NCI-H1417 treated with DMSO at 0.1 percent for 48 hours (cell line): ENCODE data around the gene DSCAML1.

Source experiments
- DNase-seq: peaks from one replicate; lab custom pipeline; 2025; lab: John Stamatoyannopoulos, UW

The DSCAML1 gene

DNA sequence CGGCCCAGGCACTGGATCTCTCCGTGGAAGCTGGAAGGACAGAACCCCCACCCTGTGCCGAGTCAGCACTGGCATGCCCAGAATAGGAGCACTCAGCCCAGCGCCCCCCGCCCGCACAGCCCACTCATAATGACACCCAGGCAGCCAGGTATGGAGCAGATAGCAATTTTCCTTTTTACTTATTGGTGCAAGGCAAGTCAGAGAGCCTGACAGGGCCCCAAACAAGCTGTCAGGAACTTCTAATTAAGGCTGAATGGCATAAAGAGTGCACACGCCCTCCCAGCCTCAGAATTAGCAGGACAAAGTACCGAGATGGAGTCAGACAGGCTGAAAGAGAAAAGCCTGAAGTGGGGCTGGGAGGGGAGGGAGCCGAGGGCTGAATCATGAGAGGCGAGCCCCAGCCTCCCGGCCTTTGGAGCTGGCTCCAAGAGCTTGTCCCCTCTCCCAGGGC, 76.9 kb downstream of the DSCAML1 start:
- DNase-seq, result peak; percentile 63

GRCh38 chr11:117719480-117719879, 77.5 kb downstream of the DSCAML1 start:
- no peak for DNase-seq

- DNase-seq, result no peak
Measured at GRCh38 chr11:117717485-117718314, 79.3 kb downstream of the DSCAML1 start.

GRCh38 chr11:117716521-117717440, 80.2 kb downstream of the DSCAML1 start:
- DNase-seq, result no peak

DNA sequence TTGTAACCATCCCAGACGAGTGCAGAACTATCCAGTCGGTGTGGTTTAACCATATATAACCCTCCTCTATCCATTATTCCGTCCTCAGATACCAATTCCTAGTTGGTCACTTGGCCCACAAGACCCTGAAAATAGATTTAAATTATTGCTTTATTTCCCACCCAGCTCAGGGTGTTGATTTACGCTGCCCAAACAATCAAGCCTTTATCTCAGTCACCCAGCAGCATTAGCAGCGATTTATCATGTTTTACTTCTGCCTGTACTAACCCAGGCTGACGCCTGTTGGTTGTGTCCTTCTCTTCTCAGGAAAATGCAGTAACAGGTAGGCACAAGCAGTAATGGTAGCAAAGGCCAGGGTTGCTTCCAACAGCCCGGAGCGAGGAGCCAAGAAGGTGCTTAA, 81.2 kb downstream of the DSCAML1 start:
- no peak for DNase-seq

GRCh38 chr11:117713538-117713991, 83.5 kb downstream of the DSCAML1 start:
- peak; percentile 41 for DNase-seq

DNA sequence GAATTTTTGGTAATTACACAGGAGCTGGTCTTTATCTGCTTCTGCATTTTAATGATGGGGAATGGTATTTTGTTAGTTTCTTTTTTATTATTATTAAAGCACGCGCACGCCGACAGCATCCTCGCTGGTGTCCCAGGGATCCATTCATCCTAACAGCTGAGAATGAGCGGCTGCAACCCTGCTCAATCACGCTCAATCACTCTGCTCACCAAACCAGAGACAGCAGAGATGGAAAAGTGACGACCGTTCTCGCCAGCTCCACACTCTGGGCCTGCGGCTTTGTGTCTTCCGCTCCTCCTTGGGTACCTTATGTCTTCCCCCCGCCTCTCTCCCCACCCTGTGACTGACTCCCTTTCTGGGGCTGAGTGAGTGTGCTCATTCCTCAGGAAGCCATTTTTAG, 84.5 kb downstream of the DSCAML1 start:
- DNase-seq, result no peak

DNA sequence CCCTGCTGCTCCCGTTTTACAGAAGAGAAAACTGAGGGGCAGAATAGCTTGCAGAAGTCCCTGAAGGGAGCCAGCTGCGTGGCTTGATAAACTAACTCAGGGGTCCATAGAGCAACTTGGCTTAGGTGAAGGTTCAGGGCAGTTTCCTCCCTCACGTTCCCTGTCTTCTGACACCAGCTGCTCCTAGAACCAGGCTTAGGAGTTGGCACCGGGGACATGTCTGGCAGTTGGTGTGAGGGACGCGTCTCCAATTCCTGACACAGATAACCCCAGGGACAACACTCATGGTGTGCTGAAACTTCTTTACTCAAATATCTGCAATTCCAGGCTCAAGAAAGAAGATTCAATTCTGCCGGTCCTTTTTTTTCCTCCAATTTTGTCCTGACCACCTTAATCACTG, 85.7 kb downstream of the DSCAML1 start:
- no peak for DNase-seq

DNA sequence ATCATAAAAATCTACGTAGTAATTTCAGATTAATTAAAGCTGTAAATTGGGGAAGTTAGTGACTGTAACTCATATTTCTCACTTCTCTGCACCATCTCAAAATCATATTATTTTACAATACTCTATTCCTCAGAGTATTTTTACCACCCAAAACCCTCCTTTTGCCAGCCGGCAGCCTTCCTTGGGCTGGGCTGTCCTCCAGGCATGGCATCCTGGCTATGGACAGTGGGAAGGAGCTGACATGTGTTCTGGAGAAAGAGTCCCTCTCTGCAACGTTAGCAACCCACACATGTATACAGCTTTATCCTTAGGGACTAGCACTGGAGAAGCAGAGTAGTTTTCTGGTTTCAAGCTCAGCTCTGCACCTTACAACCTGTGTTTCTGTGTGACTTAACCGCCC, 86.8 kb downstream of the DSCAML1 start:
- DNase-seq, result no peak

GRCh38 chr11:117706322-117706814, 90.6 kb downstream of the DSCAML1 start:
- no peak for DNase-seq

- DNase-seq, result no peak
Measured at GRCh38 chr11:117705866-117706265, 91.2 kb downstream of the DSCAML1 start.

GRCh38 chr11:117704395-117705100, 92.5 kb downstream of the DSCAML1 start:
- no peak for DNase-seq

- peak; percentile 93 for DNase-seq
Measured at GRCh38 chr11:117702946-117703598, 93.9 kb downstream of the DSCAML1 start.

DNA sequence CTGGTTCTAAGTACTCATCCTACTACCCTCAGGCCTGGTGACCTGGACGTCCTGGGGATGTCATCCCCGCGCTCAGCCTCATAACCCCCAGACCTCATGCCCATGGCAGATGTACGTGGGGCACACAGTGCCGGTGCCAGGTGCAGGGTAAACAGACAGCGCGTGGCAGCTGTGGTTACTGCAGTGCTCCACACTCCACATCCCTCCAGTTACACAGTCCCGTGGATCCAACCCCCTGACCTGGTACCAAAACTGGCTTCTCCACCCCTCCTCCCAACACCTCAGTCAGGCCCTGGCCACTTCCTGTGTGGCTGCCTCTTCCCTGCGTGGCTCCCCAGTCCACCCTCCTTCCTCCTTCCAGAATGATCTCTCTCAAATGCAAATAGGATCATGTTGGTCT, 95.2 kb downstream of the DSCAML1 start:
- DNase-seq, result no peak

DNA sequence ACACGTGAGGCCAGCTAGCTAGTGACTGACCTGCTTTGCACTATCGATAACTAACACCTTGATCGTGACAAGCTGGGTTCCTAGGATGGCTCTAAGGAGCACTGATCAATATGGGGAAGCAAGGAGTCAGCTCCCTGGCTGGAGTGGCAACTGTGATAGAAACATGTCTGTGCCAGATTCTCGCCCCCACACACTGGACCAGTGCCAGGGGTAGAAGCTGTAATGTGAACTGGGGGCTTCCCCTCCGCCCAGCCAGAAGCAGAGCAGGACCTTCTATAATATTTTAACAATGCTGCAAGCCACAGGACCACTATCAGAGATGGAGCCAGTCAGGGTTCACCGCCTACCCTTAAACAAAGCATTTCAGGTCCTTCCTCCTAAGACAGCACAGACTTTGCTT, 96.5 kb downstream of the DSCAML1 start:
- DNase-seq, result no peak

GRCh38 chr11:117697319-117697718, 99.7 kb downstream of the DSCAML1 start:
- no peak for DNase-seq

DNA sequence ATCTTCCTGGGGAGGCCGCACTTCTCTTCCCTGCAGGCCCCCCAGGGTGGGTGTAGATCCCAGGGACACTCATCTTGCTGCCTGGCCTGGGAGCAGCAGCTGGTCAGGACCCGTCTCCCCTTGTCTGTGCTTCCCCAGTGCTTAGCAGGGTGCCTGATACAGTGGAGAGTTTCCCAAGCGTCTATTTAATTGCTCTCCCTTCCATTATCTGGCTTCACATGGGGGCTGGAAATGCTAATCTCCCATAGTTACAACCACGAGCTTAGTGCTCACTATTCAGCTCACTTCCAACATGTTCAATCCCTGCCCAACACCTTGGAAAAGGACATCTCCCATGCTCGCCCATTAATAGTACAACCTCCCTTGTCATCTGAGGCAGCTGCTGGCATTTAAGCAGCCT, 100.5 kb downstream of the DSCAML1 start:
- DNase-seq, result peak; percentile 81

DNA sequence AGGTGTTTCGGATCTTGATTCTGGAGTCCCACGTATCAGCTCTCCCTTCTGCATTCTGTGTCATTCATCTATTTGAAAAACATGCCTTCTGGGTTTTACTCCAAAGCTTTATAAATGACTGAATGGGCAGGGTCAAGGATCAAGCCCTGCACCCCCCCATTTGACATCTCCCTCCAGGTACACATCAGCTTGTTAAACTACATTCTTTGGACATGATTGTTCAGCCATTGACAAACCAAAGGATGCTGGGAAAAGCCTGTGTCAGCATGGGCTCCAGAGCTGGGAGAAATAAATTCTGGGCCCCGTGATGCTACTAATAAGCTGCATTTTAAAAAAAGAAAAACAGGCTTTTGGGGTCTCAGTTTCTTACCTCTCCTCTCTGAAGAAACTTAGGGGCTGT, 103.7 kb downstream of the DSCAML1 start:
- DNase-seq, result no peak

DNA sequence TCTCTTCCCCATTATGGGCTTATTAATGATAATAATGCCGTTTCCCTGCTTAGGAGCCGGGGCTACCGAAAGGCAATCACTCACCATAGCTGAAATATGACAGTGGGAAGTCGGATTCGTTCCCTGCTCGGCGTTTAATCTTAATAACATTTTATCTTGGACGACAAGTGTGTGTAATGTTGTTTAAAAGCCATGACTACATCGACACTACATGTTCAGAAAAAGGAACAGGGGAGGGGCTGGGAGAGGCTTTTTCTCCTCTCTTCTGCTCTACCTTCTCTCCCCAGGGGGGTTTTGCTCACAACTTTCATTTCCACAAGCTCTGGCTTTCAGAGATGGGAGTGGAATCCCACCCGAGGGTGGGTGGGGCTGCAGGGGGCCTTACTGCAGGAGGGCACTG, 105.5 kb downstream of the DSCAML1 start:
- peak; percentile 70 for DNase-seq

- DNase-seq, result peak; percentile 70
Measured at GRCh38 chr11:117691218-117691514, 105.8 kb downstream of the DSCAML1 start.

- no peak for DNase-seq
Measured at GRCh38 chr11:117690484-117691217, 106.4 kb downstream of the DSCAML1 start.
